Liver (tissue), 3 donors: ENCODE results near the gene BBS10.

Source experiments
- CTCF ChIP-seq: fragments of 150-350 bp; IDR thresholded peaks from 2 replicates; pipeline ENCODE4 v1.5.1; 2017; ENCODE audit warnings: improper control_type of control experiment, low read depth, low read length; ENCODE audit not compliant: missing input control
- FOXA1 ChIP-seq: IDR thresholded peaks from 2 replicates; pipeline ENCODE4 v1.6.1; 2016; ENCODE audit warnings: antibody characterized with exemption
- HNF4G ChIP-seq: IDR thresholded peaks from 2 replicates; pipeline ENCODE4 v1.6.1; 2016; ENCODE audit warnings: antibody characterized with exemption
- JUND ChIP-seq, 2 donors: IDR thresholded peaks; 2 replicates each; pipeline ENCODE4 v1.6.1; 2016; ENCODE audit warnings: antibody characterized with exemption in 2 of 2
- MAX ChIP-seq: IDR thresholded peaks from 2 replicates; pipeline ENCODE4 v1.6.1; 2016; ENCODE audit warnings: antibody characterized with exemption
- NR2F2 ChIP-seq: IDR thresholded peaks from 2 replicates; pipeline ENCODE4 v1.6.1; 2016; ENCODE audit warnings: antibody characterized with exemption
- RAD21 ChIP-seq, 2 donors: IDR thresholded peaks; 2 replicates each; pipeline ENCODE4 v1.6.1; 2016; ENCODE audit warnings: antibody characterized with exemption in 2 of 2, mild to moderate bottlenecking in 2 of 2
- REST ChIP-seq: IDR thresholded peaks from 2 replicates; pipeline ENCODE4 v1.6.1; 2016; ENCODE audit warnings: antibody characterized with exemption, mild to moderate bottlenecking
- SP1 ChIP-seq: IDR thresholded peaks from 2 replicates; pipeline ENCODE4 v1.6.1; 2018; ENCODE audit warnings: antibody characterized with exemption, mild to moderate bottlenecking
- TAF1 ChIP-seq: conservative IDR thresholded peaks from 2 replicates; pipeline ENCODE4 v1.6.1; 2016; ENCODE audit warnings: antibody characterized with exemption, mild to moderate bottlenecking
- YY1 ChIP-seq: IDR thresholded peaks from 2 replicates; pipeline ENCODE4 v1.6.1; 2016; ENCODE audit warnings: antibody characterized with exemption, mild to moderate bottlenecking
- donor health status: healthy.
- donor health status: healthy.

- TF ChIP-seq CTCF (no peak), YY1 (no peak), NR2F2 (no peak), JUND (IDR thresholded peaks at IDR 0.05) (no peak), REST (no peak), SP1 (no peak), MAX (no peak), TAF1 (no peak), RAD21 (IDR thresholded peaks at IDR 0.05) (no peak), FOXA1 (no peak), HNF4G (no peak)
These were observed 26.3 kb upstream of the BBS10 start for GRCh38 chr12:76374386-76375020.
